Measurements from ENCODE around the gene TM9SF3. TPM values are rescaled to one million over a fixed set of nuclear protein-coding genes. Genes with fewer than 3 reads are reported as not detected.

Gene TM9SF3
- total and polyA plus RNA-seq, 8 donors, result 128 to 161 (median 152) TPM

DNA sequence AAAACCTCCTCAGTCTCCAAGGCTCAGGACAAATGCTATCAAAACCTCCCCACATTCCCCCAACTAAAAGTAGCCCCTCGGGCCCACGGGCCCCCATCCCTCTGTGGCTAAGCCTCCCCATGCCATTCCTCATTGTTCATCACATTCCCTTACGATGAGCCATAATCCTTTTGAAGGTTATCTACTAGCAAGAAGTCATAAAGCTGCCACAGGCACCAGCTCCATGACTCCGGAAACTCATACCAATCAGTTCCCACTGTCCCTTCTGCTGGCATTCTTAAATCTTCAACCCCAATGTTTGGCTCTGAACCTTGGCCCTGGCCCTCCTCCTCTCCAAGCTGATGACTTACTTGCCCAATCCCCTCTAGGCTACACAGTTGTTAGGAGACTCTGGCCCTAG is 19.4 kb upstream of the TM9SF3 start:
- no peak overlapping the region for H3K4me3 ChIP-seq
- TF ChIP-seq, protein P1, sequence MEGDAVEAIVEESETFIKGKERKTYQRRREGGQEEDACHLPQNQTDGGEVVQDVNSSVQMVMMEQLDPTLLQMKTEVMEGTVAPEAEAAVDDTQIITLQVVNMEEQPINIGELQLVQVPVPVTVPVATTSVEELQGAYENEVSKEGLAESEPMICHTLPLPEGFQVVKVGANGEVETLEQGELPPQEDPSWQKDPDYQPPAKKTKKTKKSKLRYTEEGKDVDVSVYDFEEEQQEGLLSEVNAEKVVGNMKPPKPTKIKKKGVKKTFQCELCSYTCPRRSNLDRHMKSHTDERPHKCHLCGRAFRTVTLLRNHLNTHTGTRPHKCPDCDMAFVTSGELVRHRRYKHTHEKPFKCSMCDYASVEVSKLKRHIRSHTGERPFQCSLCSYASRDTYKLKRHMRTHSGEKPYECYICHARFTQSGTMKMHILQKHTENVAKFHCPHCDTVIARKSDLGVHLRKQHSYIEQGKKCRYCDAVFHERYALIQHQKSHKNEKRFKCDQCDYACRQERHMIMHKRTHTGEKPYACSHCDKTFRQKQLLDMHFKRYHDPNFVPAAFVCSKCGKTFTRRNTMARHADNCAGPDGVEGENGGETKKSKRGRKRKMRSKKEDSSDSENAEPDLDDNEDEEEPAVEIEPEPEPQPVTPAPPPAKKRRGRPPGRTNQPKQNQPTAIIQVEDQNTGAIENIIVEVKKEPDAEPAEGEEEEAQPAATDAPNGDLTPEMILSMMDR (IDR thresholded peaks at IDR 0.05), result no peak
- no peaks in the 10 kb centered on the region for H3K4me1 ChIP-seq
- no peak overlapping the region for H3K27ac ChIP-seq
- no peak for DNase-seq
- H3K27me3 ChIP-seq, result no peaks in the 10 kb centered on the region
- peaks cover 0 to 89% of the 10 kb centered on the region in 2 donors for H3K36me3 ChIP-seq
- intact Hi-C loops (cut with DNase I), result no loop called here
- no peaks in the 10 kb centered on the region for H3K9me3 ChIP-seq
- ATAC-seq, result no peak

DNA sequence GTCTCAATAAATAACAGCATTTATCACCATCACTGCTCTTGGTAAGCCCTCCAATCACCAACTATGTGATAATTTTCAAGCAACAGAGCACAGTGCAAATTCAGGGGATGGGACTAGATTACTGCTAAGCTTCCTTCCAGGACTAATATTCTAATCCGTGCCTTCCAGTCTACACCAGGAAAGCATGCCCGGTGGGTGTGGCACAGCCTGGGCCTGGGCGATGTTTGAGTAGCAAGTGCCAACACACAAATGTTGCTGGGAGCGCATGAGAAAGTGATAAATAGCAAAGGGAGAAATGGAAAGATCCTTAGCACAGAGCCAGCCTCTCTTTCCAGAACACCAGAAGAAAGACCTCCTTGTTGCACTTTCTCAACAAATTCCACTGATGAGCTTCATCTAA is 13.5 kb upstream of the TM9SF3 start:
- Histone ChIP-seq H3K9me3 (no peaks in the 10 kb centered on the region), H3K27ac (no peak overlapping the region), H3K4me3 (no peak overlapping the region), H3K36me3 (peaks cover 0 to 84% of the 10 kb centered on the region in 2 donors), H3K4me1 (no peaks in the 10 kb centered on the region), H3K27me3 (no peaks in the 10 kb centered on the region)
- no peak for DNase-seq
- intact Hi-C loops (cut with DNase I), result no loop called here
- TF ChIP-seq, protein P1 (IDR thresholded peaks at IDR 0.05), result no peak
- no peak for ATAC-seq

DNA sequence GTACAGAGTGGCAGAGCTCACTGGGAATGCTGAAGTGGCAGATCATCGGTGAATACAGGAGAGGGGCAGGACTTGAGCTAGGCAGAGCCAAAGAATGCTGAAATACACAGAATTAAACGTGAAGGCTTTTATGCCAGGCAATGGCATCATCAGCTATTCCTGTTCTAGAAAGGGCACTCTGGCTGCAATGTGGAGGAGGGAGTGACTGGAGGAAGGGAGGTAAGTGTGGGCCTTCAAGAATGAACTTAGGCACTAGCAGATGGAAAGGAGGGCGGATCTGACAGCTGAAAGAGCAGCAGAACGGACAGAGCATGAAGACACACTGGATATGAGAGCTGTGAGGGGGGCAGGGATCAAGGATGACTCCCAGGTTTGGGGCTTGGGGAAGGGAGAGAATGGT is 12.0 kb upstream of the TM9SF3 start:
- Histone ChIP-seq H3K4me1 (no peaks in the 10 kb centered on the region), H3K27me3 (no peaks in the 10 kb centered on the region), H3K9me3 (no peaks in the 10 kb centered on the region), H3K27ac (no peak overlapping the region), H3K4me3 (no peak overlapping the region), H3K36me3 (peaks cover 0 to 85% of the 10 kb centered on the region in 2 donors)
- intact Hi-C loops (cut with DNase I), result no loop called here
- DNase-seq (no peak), ATAC-seq (no peak)
- TF ChIP-seq, protein P1 (IDR thresholded peaks at IDR 0.05), result no peak

DNA sequence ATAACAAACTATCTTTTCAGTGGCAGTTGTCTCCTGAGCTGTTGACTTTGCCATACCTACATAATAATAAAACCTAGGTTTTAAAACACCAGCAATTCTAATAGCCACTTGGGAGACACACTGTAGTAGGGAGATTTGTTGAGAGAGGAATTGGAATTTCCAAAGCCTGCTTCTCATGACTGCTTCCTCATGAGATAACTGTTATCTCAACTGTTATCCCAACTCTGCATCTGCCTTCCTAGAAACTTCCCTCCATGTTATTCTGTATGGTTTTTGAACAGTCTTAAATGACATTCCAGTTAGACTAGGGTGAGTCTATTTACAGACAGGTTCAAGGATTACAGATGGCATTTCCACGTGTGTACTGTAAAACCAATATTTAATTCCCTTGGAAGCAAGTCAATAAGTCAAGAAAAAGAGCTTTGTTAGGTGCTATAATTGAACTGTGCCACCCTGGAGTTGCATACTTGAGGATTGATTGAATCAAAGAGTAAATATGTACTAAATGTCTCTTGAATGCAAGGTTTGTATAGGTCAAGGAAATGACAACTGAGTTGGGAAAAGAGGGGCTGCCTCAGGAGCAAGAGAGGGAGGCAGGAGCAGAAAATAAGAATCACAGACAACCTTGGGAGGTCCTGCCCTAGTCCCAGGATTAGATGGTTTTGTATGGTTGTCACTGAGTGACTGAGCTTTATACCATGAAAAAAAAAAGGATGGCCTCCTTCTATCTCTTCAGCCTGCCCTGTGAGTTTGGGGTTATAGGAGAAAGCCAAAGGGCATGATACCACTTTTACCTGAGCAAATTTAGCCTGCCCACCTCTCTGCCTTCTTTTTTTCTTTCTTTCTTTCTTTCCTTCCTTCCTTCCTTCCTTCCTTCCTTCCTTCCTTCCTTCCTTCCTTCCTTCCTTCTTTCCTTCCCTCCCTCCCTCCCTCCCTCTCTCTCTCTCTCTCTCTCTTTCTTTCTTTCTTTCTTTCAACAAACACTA is 9.9 kb upstream of the TM9SF3 start:
- TF ChIP-seq, protein P1 (IDR thresholded peaks at IDR 0.05), result no peak
- Histone ChIP-seq H3K27ac (no peak overlapping the region), H3K27me3 (no peaks in the 10 kb centered on the region), H3K4me3 (no peak overlapping the region), H3K9me3 (no peaks in the 10 kb centered on the region), H3K36me3 (peaks cover 0 to 83% of the 10 kb centered on the region in 2 donors), H3K4me1 (no peaks in the 10 kb centered on the region)
- DNase-seq, result no peak
- ATAC-seq, result no peak
- intact Hi-C loops (cut with DNase I), result no loop called here

DNA sequence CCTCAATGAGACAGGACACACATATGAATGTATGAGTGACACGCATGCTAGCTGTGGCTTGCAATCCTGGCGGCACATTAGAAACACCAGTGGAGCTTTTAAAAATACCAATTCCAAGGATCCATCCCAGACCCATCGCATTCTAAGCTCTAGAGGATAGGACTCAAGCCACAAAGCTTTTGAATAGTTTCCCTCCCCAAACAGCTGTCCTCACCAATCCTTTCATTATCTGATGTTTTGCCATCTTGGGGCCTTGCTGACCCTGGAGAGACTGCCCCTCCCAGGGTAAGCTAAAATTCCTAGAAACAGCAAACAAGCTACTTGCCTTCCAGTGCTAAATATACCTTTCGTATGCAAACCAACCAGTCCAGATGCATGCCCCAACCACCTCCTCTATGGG is 8.9 kb upstream of the TM9SF3 start:
- intact Hi-C loops (cut with DNase I), result no loop called here
- ATAC-seq (no peak), DNase-seq (no peak)
- TF ChIP-seq, protein P1 (IDR thresholded peaks at IDR 0.05), result no peak
- Histone ChIP-seq H3K4me1 (no peaks in the 10 kb centered on the region), H3K27me3 (no peaks in the 10 kb centered on the region), H3K36me3 (peaks cover 0 to 73% of the 10 kb centered on the region in 2 donors), H3K27ac (no peak overlapping the region), H3K9me3 (no peaks in the 10 kb centered on the region), H3K4me3 (no peak overlapping the region)

All from left lung (tissue), 10 donors.